WERI-Rb-1 (cell line): ENCODE results near the gene C16orf89.
A peak's percentile ranks its signal among the peaks of the same experiment; 100 is the strongest.

Experiments
- DNase-seq: peaks from one replicate; pipeline ENCODE4 v3.0.0-alpha.2; 2020
- H3K27ac ChIP-seq: fragments of 250-450 bp; sonication (Bioruptor Pico); 2 replicates; pipeline ENCODE4 v1.5.1; 2020; ENCODE audit warnings: mild to moderate bottlenecking, moderate library complexity
- H3K27me3 ChIP-seq: fragments of 250-450 bp; sonication (Bioruptor Pico); 2 replicates; pipeline ENCODE4 v1.5.1; 2021; ENCODE audit warnings: mild to moderate bottlenecking, low read depth, moderate library complexity; ENCODE audit not compliant: insufficient read depth, severe bottlenecking
- H3K36me3 ChIP-seq: fragments of 250-450 bp; sonication (Bioruptor Pico); 2 replicates; pipeline ENCODE4 v1.5.1; 2020; ENCODE audit warnings: mild to moderate bottlenecking, moderate library complexity
- H3K4me3 ChIP-seq: 2 replicates; pipeline ENCODE4 v1.5.1; 2011; ENCODE audit warnings: low read depth, mild to moderate bottlenecking, control low read depth, low read length
- H3K9me3 ChIP-seq: fragments of 250-450 bp; sonication (Bioruptor Pico); 2 replicates; pipeline ENCODE4 v1.5.1; 2021; ENCODE audit warnings: mild to moderate bottlenecking, moderate library complexity; ENCODE audit not compliant: severe bottlenecking
- TF ChIP-seq, protein P1 (sequence below): IDR thresholded peaks from 2 replicates; pipeline ENCODE4 v1.5.1; 2011; ENCODE audit warnings: low read depth, mild to moderate bottlenecking, control low read depth, inconsistent platforms, low read length

C16orf89 gene

DNA sequence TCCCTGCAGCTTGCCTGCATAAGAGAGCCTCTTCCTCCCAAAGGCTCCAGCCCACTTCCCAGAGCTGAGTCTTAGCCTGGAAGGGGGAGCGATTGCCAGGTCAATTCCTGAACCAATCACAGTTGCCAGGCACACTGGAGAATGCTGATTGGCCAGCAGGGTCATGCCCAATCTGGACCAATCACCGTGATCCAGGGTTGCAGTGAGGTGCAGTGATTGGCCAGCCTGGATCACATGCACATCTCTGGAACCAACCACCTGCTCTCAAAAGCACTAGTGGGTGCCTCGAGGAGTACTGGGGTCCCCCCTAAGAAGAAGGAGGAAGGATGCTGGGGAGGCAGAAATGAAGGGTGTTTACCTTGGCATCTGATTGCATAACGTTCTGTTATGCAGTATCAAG is 50.4 kb downstream of the C16orf89 start:
- Histone ChIP-seq H3K27ac (no peak overlapping the region), H3K27me3 (no peaks in the 10 kb centered on the region), H3K4me3 (no peak overlapping the region), H3K9me3 (no peaks in the 10 kb centered on the region), H3K36me3 (no peaks in the 10 kb centered on the region)
- DNase-seq: no peak
- TF ChIP-seq, protein P1, sequence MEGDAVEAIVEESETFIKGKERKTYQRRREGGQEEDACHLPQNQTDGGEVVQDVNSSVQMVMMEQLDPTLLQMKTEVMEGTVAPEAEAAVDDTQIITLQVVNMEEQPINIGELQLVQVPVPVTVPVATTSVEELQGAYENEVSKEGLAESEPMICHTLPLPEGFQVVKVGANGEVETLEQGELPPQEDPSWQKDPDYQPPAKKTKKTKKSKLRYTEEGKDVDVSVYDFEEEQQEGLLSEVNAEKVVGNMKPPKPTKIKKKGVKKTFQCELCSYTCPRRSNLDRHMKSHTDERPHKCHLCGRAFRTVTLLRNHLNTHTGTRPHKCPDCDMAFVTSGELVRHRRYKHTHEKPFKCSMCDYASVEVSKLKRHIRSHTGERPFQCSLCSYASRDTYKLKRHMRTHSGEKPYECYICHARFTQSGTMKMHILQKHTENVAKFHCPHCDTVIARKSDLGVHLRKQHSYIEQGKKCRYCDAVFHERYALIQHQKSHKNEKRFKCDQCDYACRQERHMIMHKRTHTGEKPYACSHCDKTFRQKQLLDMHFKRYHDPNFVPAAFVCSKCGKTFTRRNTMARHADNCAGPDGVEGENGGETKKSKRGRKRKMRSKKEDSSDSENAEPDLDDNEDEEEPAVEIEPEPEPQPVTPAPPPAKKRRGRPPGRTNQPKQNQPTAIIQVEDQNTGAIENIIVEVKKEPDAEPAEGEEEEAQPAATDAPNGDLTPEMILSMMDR: no peak

- no peak overlapping the region for H3K4me3 ChIP-seq
- no peaks in the 10 kb centered on the region for H3K27me3 ChIP-seq
- no peak for DNase-seq
- H3K9me3 ChIP-seq: no peaks in the 10 kb centered on the region
- no peak overlapping the region for H3K27ac ChIP-seq
- no peaks in the 10 kb centered on the region for H3K36me3 ChIP-seq
- TF ChIP-seq, protein P1: no peak
Observed at GRCh38 chr16:5012887-5013286, 52.9 kb downstream of the C16orf89 start.

- H3K27ac ChIP-seq: no peak overlapping the region
- H3K27me3 ChIP-seq: no peaks in the 10 kb centered on the region
- H3K9me3 ChIP-seq: no peaks in the 10 kb centered on the region
- no peak for DNase-seq
- H3K36me3 ChIP-seq: no peaks in the 10 kb centered on the region
- H3K4me3 ChIP-seq: no peak overlapping the region
- TF ChIP-seq, protein P1: no peak
Observed at GRCh38 chr16:5011637-5012036, 54.1 kb downstream of the C16orf89 start.

DNA sequence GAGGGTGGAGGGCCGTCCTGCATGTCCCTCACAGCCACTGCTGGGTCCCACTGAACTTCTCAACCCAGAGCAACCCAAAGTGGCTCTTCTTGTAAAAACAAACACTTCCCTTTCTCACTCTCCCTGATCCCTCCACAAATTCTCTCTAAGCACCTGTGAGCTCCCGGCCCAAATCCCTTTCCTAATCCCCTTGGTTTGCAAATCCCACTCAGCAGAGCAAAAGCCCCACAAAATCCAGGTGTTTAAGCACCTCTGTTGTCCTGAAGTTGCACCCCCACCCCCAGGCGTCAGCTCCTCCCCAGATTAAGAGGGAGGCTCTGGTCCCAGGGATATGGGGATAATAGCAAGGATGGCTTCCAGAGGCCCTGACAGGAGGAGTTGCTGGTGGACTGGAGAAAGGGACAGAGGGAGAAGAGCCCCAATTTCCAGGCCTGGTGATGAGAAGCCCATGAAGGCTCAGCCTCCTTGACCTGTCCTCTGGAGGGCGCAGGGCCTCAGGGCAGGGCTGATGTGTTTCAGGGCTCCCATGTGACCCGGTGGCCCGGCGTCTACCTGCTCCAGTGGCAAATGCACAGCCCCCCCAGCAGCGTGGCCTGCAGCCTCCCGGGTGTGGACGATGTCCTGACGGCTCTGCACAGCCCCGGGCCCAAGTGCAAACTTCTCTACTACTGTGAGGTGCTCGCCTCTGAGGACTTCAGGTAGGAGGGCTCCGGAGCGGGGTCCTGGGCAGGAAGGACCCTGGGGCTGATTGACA is 55.0 kb downstream of the C16orf89 start:
- Histone ChIP-seq H3K27me3 (no peaks in the 10 kb centered on the region), H3K9me3 (no peaks in the 10 kb centered on the region), H3K4me3 (no peak overlapping the region), H3K36me3 (no peaks in the 10 kb centered on the region), H3K27ac (no peak overlapping the region)
- peak; percentile 85 for DNase-seq
- TF ChIP-seq, protein P1: peak; percentile 39

DNA sequence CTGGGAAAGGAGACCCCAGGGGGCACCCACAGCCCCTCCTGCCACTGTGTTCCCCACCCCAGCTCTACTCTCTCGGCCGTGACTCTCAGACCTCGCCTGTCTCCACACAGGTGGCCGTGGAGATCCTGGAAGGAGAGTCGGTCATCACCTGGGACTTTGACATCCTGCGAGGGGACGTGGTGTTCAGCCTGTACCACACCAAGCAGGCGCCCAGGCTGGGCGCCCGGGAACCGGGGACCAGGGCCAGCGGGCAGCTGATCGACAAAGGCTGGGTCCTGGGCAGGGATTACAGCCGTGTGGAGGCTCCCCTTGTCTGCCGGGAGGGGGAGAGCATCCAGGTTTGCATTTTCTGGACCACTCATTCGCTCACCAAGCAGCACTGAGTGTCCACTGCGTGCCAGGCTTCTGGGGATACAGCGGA is 57.4 kb downstream of the C16orf89 start:
- no peak overlapping the region for H3K4me3 ChIP-seq
- no peaks in the 10 kb centered on the region for H3K27me3 ChIP-seq
- no peaks in the 10 kb centered on the region for H3K9me3 ChIP-seq
- TF ChIP-seq, protein P1: no peak
- H3K36me3 ChIP-seq: no peaks in the 10 kb centered on the region
- H3K27ac ChIP-seq: no peak overlapping the region
- DNase-seq: no peak

DNA sequence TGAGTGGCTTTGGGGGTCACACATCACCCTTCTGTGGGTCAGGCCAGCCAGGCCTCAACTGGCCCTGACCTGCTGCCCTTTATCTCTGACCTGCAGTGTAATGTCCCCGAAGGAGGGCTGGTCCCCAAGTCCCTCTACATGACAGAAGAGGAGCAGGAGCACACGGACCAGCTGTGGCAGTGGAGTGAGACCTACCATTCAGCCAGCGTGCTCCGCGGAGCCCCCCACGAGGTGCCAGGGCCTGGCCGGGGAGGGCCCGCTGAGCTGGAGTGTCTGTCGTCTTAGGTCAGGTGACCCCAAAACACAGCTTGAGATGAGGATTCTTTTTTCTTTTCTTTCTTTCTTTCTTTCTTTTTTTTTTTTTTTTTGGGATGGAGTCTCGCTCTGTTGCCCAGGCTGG is 58.5 kb downstream of the C16orf89 start:
- TF ChIP-seq, protein P1: no peak

More for the DNA sequence above, 58.5 kb downstream of the C16orf89 start:
- H3K27ac ChIP-seq: no peak overlapping the region
- H3K27me3 ChIP-seq: no peaks in the 10 kb centered on the region
- H3K4me3 ChIP-seq: no peak overlapping the region
- H3K9me3 ChIP-seq: no peaks in the 10 kb centered on the region
- no peak for DNase-seq
- H3K36me3 ChIP-seq: no peaks in the 10 kb centered on the region
